HUES64 (cell line): ENCODE data around the gene FAM210A.

Experiments
- H3K27ac ChIP-seq: 2 replicates; pipeline ENCODE4 v1.7.0; 2013; ENCODE audit warnings: low read depth, low read length, inconsistent platforms
- H3K27me3 ChIP-seq: 2 replicates; pipeline ENCODE4 v1.6.1; 2013; ENCODE audit warnings: mild to moderate bottlenecking, low read length; ENCODE audit not compliant: insufficient read depth
- H3K36me3 ChIP-seq: 2 replicates; pipeline ENCODE4 v1.6.1; 2013; ENCODE audit warnings: mild to moderate bottlenecking, low read length; ENCODE audit not compliant: insufficient read depth
- H3K4me1 ChIP-seq: 2 replicates; pipeline ENCODE4 v1.6.1; 2013; ENCODE audit warnings: mild to moderate bottlenecking, low read length, moderate library complexity; ENCODE audit not compliant: insufficient read depth
- H3K4me3 ChIP-seq: 2 replicates; pipeline ENCODE4 v1.5.1; 2013; ENCODE audit warnings: mild to moderate bottlenecking, low read length, moderate library complexity
- H3K9ac ChIP-seq: 2 replicates; pipeline ENCODE4 v1.6.1; 2013; ENCODE audit warnings: mild to moderate bottlenecking, low read depth, low read length
- H3K9me3 ChIP-seq: 2 replicates; pipeline ENCODE4 v1.6.1; 2013; ENCODE audit warnings: low read depth, low read length; ENCODE audit not compliant: insufficient read depth
- WGBS: fragments of 150-250, 120-280 bp; methylation state at CpG from one replicate; pipeline ENCODE4 v1.1.7; 2013; ENCODE audit warnings: missing lambda C conversion rate; 5-methylcytosine and 5-hydroxymethylcytosine counted together

The FAM210A gene

DNA sequence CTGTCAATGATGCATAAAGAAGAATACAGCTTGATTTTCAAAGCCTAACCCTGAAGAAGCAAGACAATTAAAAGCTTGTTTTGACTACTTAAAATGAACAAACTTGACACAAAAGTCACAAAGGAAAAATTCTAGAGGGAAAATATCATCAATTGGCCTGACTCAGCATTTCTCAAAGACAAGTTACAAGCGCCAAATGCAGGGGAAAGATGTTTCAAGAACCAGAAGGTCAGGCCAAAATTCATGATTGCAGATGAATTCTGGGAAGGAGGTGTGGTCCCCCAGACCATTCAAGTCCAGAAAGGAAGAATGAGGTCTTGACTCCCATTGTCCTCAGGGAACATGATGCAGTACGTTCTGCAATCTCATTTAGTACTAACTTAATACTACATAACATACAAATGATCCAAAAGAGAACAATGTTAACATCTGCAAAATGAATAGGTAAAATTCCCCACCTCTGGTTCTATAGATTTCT lies 64.5 kb downstream of the FAM210A start:
- WGBS = 85% methylated on average over 2 of the region's 2 CpGs
- Histone ChIP-seq H3K27ac (no peak overlapping the region), H3K4me3 (no peak overlapping the region), H3K4me1 (no peaks in the 10 kb centered on the region), H3K27me3 (no peaks in the 10 kb centered on the region), H3K36me3 (peaks cover 21% of the 10 kb centered on the region), H3K9me3 (no peaks in the 10 kb centered on the region), H3K9ac (no peak overlapping the region)

DNA sequence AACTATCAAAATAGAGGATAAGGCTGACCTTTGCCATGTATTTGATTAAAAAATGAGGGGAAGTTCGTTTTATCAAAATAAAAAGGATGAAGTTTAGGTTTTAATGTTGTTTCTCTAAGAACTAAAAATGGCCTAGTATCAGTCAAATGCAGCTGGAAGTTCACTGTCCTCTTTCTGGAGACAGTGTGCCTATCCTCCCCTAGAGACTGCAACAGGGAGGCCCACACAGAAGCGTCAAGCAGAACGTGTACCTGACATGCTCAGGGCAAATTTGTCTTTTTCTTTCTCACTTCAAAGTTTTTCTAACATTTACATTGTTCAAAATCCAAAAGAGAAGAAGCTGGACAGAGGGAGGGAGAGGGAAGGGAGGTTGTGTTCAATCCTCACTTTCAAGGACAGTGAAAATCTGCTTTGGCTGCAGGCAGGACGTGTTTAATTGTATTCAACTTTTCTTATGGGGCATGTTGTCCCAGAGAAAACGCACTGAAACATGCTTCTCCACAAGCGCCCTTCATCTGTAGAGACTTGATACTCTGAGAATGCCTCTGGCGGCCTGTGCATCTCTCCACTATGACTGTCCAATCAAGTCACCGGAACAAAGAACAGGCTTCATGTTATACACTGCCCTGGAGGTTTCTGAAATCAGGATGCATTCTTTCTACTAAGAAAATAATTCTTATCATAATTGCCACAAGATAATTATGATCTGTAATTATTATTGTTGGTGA lies 65.1 kb downstream of the FAM210A start:
- 93% methylated on average over 8 of the region's 8 CpGs for WGBS
- Histone ChIP-seq H3K4me1 (no peaks in the 10 kb centered on the region), H3K4me3 (no peak overlapping the region), H3K27me3 (no peaks in the 10 kb centered on the region), H3K27ac (no peak overlapping the region), H3K36me3 (peaks cover 15% of the 10 kb centered on the region; the same call in 1 of the 2 replicates), H3K9ac (no peak overlapping the region), H3K9me3 (no peaks in the 10 kb centered on the region)

- no peaks in the 10 kb centered on the region for H3K4me1 ChIP-seq
- H3K27ac ChIP-seq = no peak overlapping the region
- H3K27me3 ChIP-seq = no peaks in the 10 kb centered on the region
- no peak overlapping the region for H3K4me3 ChIP-seq
- peaks cover 8% of the 10 kb centered on the region; the same call in 1 of the 2 replicates for H3K36me3 ChIP-seq
- H3K9me3 ChIP-seq = no peaks in the 10 kb centered on the region
- H3K9ac ChIP-seq = no peak overlapping the region
- WGBS = 93% methylated on average over 5 of the region's 5 CpGs
These were observed 65.8 kb downstream of the FAM210A start for GRCh38 chr18:13660510-13660909.

GRCh38 chr18:13658436-13659204 lies 67.7 kb downstream of the FAM210A start:
- Histone ChIP-seq H3K4me3 (no peak overlapping the region), H3K36me3 (no peaks in the 10 kb centered on the region), H3K9me3 (no peaks in the 10 kb centered on the region), H3K4me1 (no peaks in the 10 kb centered on the region), H3K27me3 (no peaks in the 10 kb centered on the region), H3K9ac (no peak overlapping the region), H3K27ac (no peak overlapping the region)
- WGBS = 92% methylated on average over 8 of the region's 8 CpGs

DNA sequence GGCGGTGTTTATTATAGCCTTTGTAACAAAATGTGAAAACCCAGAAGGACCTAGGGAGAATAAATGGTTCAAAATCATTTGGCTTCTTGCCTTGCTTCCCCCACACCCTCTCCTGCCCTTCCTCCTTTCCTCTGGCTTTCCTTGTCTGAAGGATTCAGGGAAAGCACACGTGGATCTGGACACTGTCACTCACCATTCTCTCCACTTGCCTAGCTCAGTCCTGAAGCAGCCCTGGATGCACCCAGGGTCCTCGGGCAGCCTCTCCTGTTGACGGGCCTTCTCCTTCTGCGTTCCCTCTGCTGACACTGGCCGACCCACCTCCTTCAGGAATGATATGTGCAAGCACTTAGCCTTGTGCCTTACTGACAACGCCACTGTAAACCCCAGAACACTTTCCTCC lies 68.4 kb downstream of the FAM210A start:
- Histone ChIP-seq H3K4me1 (no peaks in the 10 kb centered on the region), H3K27me3 (no peaks in the 10 kb centered on the region), H3K27ac (no peak overlapping the region), H3K36me3 (no peaks in the 10 kb centered on the region), H3K9ac (no peak overlapping the region), H3K9me3 (no peaks in the 10 kb centered on the region), H3K4me3 (no peak overlapping the region)
- 70% methylated on average over 6 of the region's 7 CpGs for WGBS

- H3K4me1 ChIP-seq = no peaks in the 10 kb centered on the region
- H3K4me3 ChIP-seq = no peak overlapping the region
- WGBS = 85% methylated on average over 13 of the region's 13 CpGs
- no peak overlapping the region for H3K9ac ChIP-seq
- no peaks in the 10 kb centered on the region for H3K27me3 ChIP-seq
- H3K36me3 ChIP-seq = no peaks in the 10 kb centered on the region
- H3K27ac ChIP-seq = no peak overlapping the region
- no peaks in the 10 kb centered on the region for H3K9me3 ChIP-seq
These were observed 72.5 kb downstream of the FAM210A start for GRCh38 chr18:13653746-13654433.

DNA sequence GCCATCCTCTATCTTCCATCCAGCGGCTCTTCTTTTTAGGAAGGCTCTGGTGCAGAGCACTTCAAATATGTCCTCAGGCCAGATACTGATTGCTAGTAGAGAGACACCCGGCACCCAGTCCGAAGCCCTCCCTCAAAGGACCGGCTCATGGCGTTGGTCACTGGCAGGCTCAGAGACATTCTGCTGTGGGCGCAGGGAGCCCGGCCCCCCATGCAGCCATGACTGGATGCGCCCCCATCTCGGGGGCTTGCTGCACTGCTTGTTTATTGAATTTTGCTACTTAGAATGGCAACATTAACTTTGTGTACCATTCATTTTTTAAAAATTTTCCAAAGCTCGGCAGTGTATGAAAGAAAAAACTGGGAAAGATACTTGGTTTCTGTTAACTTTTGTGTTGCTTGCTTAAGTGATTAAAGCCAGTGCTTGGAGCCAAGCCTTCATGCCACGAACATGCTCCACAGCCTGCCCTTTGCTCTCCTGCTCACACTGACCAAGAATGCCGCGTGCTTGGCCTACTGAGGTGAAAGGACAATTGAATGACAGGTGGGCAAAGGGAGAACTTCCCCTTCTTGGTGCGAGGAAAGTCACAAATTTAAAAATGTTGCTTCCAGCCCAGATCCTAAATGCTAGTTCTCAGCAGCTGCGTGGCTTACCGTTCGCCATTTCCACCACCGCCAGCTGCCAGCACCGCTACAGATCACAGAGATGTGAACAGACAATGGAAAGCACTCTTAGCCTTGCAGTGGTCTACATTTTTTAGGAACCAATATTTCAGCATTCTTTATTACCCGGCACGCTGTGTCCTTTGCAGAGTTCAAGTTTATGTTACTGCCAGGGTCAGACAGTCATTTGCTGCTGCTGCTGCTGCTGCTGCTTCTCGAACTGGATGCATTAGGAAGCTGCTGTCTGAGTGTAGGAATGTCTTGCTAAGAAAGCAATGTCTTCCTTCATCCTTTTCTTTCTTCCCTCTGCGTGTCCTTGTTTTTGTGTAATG lies 76.7 kb downstream of the FAM210A start:
- H3K36me3 ChIP-seq = no peaks in the 10 kb centered on the region
- H3K9ac ChIP-seq = no peak overlapping the region
- H3K4me3 ChIP-seq = no peak overlapping the region
- 95% methylated on average over 22 of the region's 23 CpGs for WGBS
- no peak overlapping the region for H3K27ac ChIP-seq
- no peaks in the 10 kb centered on the region for H3K9me3 ChIP-seq
- H3K4me1 ChIP-seq = no peaks in the 10 kb centered on the region
- H3K27me3 ChIP-seq = no peaks in the 10 kb centered on the region

GRCh38 chr18:13647761-13648160 lies 78.6 kb downstream of the FAM210A start:
- H3K27ac ChIP-seq = no peak overlapping the region
- H3K9ac ChIP-seq = no peak overlapping the region
- no peaks in the 10 kb centered on the region for H3K4me1 ChIP-seq
- no peaks in the 10 kb centered on the region for H3K9me3 ChIP-seq
- H3K27me3 ChIP-seq = no peaks in the 10 kb centered on the region
- no peaks in the 10 kb centered on the region for H3K36me3 ChIP-seq
- WGBS = 94% methylated on average over 4 of the region's 4 CpGs
- H3K4me3 ChIP-seq = no peak overlapping the region

DNA sequence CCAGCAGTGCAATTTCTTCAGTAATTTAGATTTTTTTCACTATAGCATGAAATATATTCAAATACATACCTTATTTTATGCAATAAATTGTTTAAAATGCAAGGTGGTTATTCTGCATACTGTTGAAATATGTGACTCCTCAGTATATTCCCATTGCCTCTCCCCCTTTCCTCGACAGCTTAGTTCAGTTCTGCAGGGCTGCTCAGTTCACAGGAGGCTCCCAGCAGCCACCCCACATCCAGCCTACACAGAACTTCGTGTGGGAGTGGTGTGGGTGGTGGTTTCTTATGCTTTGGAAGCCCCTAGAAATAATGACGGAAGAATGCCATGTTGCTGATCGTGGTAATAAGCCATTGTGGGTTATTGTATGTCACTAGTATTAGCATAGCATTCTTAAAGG lies 79.7 kb downstream of the FAM210A start:
- 82% methylated on average over 4 of the region's 4 CpGs for WGBS
- Histone ChIP-seq H3K4me3 (no peak overlapping the region), H3K9ac (no peak overlapping the region), H3K4me1 (no peaks in the 10 kb centered on the region), H3K36me3 (no peaks in the 10 kb centered on the region), H3K9me3 (no peaks in the 10 kb centered on the region), H3K27me3 (peaks cover 10% of the 10 kb centered on the region), H3K27ac (no peak overlapping the region)

- 94% methylated on average over 16 of the region's 16 CpGs for WGBS
- no peak overlapping the region for H3K4me3 ChIP-seq
- H3K9me3 ChIP-seq = no peaks in the 10 kb centered on the region
- no peaks in the 10 kb centered on the region for H3K4me1 ChIP-seq
- H3K36me3 ChIP-seq = no peaks in the 10 kb centered on the region
- H3K27me3 ChIP-seq = peaks cover 19% of the 10 kb centered on the region
- H3K9ac ChIP-seq = no peak overlapping the region
- no peak overlapping the region for H3K27ac ChIP-seq
These were observed 81.3 kb downstream of the FAM210A start for GRCh38 chr18:13645093-13645492.
